Islet precursor cell (in vitro differentiated cells): ENCODE measurements around the gene GSDME.
"Not testable (repeated sequence)": the region's sequence is repeated elsewhere in the genome, so short reads cannot be mapped to it uniquely, and the experiment has no call there.

Experiments used
- DNase-seq: peaks from one replicate; pipeline ENCODE4 v3.0.0-alpha.2; 2018

Gene GSDME

DNA sequence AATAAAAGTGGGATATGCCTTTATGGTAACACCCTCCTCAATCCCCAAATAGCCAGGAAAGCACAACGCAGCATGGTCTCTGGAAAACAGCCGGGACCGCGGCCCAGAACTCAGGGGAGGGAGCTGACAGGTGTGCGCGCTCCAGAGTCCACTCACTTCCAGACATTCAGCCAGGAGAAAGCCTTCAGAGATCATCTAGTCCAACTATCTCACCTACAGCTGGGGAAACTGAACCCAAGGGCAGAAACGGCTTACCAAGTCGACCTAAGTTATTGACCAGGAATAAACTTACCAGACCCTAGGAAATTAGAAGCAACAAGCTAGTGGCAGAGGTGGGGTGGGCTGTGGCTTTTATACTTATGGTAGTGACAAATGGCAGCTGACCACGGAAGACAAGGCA is 16.4 kb downstream of the GSDME start:
- no peak for DNase-seq

- DNase-seq = no peak
Measured at GRCh38 chr7:24739306-24739705, 18.0 kb downstream of the GSDME start.

DNA sequence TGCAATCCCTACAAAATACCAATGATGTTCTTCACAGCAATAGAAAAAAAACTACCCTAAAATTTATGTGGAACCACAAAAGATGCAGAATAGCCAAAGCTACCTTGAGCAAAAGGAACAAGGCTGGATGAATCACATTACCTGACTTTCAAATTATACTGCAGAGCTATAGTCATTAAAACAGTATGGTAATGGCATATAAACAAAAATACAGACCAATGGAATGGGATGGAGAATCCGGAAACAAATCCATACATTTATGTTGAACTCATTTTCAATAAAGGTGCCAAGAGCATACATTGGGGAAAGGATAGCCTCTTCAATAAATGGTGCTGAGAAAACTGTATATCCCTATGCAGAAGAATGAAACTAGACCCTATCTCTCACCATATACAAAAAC is 18.7 kb downstream of the GSDME start:
- no peak for DNase-seq

DNA sequence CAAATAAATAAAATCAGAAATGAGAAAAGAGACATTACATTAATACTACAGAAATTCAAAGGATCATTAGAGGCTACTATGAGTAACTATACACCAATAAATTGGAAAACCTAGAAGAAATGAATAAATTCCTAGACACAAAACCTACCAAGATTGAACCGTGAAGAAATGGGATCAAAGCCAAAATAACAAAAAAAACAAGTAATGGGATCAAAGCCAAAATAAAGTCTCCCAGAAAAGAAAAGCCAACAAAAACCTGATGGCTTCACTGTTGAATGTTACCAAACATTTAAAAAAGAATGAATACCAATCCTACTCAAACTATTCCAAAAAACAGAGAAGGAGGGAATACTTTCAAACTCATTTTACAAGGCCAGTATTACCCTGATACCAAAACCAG is 20.0 kb downstream of the GSDME start:
- DNase-seq = no peak

DNA sequence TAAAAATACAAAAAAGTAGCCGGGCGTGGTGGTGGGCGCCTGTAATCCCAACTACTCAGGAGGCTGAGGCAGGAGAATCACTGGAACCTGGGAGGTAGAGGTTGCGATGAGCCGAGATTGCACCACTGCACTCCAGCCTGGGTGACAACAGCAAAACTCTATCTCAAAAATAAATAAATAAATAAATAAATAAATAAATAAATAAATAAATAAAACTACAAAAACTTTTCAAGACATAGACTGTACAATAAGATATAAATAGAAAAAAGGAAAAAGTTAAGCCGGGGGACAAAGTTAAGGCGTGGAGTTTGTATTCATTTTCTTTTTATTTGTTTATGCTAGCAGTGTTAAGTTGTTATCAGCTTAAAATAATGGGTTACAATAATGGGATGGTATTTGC is 21.7 kb downstream of the GSDME start:
- DNase-seq = not testable (repeated sequence)

DNA sequence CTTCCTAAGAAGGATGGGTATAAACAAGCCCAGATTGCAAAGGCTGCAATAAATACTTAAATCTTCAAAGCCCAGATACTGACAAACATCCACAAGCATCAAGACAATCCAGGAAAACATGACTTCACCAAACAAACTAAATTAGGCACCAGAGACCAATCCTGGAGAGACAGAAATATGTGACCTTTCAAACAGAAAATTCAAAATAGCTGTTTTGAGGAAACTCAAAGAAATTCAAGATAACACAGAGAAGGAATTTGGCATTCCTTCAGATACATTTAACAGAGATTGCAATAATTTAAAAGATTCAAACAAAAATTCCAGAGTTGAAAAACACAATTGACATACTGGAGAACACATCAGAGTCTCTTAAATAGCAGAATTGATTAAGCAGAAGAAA is 23.0 kb downstream of the GSDME start:
- no peak for DNase-seq

- no peak for DNase-seq
Measured at GRCh38 chr7:24733414-24734060, 23.7 kb downstream of the GSDME start.

DNA sequence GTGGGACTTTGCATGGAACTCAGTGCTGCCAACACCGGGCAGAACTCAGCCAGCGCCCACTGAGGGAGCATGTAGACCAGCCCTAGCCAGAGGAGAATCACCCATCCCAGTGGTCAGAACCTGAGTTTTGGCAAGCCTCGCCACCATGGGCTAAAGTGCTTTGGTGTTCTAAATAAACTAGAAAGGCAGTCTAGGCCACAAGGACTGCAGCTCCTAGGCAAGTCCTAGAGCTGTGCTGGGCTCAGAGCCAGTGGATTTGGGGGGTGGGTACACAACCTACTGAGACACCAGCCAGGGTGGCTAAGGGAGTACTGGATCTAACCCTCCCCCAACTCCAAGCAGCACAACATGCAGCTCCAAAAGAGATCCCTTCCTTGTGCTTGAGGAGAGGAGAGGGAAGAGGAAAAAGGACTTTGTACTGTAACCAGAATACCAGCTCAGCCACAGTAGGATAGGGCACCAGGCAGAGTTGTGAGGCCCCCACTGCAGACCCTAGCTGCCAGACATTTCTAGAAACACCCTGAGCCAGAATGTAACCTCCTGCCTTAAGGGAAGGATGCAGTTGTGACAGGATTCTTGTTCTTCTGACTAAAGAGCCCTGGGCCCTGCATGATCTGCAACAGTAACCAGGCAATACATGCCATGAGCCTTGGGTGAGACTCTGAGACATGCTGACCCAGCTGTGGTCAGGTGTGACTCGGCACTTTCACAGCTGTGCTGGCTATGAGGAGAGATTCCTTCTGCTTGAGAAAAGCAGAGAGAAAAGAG is 24.4 kb downstream of the GSDME start:
- DNase-seq = peak; percentile 82

DNA sequence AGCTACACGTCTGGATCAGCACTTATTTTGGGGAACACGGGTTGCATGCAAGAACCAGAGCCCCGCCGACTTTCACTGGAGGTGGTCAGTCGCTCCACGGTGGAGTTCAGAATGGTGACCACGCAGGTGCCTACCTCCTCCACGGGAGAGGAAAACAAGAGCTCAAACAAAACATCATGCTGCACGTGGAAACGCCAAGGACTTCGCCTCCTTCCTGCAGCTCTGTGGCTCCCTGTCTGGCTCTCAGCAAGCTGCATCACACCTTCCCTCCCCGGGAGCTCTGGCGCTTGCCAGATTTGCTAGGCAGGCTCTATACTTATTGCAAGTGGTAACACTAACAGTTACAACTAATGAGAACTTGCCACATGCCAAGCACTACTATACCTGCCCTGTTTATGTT is 26.0 kb downstream of the GSDME start:
- DNase-seq = no peak

- DNase-seq = no peak
Measured at GRCh38 chr7:24730018-24730369, 27.3 kb downstream of the GSDME start.

DNA sequence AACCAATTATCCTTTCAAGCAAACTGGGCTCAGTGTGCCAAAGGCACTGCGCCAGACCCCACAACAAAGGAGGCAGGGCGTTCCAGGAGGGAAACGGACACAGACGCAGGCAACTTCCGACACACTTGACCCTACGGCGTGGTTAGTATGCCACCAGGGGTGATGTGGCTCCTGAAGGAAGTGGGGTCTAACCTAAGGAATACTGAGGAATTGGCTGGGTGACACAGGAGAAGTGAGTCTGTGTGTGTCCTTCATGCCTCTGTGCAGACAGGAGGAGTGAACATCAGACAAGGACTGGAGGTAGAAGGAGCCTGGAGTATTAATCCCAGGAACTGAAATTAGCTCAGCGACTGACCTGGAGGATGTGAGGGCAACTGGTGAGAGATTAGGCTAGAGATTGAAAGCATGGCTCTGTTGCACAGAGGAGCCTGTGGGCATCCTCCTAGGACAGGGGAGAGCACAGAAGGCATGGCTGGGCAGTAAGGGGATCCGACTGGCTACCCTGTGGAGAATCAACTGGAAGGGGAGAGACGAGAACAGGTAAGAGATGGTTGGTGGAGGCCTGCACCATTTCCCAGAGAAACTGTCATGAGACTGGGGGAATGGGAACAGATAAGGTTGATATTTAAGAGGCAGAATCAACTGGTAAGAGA is 27.8 kb downstream of the GSDME start:
- DNase-seq = peak; percentile 38

- peak; percentile 22 for DNase-seq
Measured at GRCh38 chr7:24728503-24729364, 28.5 kb downstream of the GSDME start.

DNA sequence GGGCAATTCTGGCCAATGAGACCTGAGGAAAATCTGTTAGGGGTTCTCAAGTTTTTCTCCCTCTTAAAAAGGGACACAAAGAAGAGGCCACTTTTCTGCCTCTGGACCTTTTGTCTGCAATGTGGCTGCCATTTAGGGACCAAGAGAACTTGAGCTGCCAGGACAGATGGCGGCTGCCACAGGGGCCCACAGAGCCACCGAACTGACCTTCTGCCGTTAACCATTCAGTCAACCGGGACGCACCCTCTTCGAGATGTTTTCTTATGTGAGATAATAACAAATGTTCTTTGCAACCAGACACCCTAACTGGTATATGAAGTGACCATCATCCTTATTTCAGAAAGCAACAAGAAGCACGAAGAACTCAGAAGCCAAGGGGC is 29.2 kb downstream of the GSDME start:
- no peak for DNase-seq

GRCh38 chr7:24727154-24728120 is 29.8 kb downstream of the GSDME start:
- peak; percentile 26 for DNase-seq

- DNase-seq = peak; percentile 41
Measured at GRCh38 chr7:24725554-24726241, 31.6 kb downstream of the GSDME start.

GRCh38 chr7:24724451-24725190 is 32.6 kb downstream of the GSDME start:
- DNase-seq = peak; percentile 36

- DNase-seq = no peak
Measured at GRCh38 chr7:24723178-24723530, 34.1 kb downstream of the GSDME start.

GRCh38 chr7:24722386-24723177 is 34.7 kb downstream of the GSDME start:
- DNase-seq = peak; percentile 64

DNA sequence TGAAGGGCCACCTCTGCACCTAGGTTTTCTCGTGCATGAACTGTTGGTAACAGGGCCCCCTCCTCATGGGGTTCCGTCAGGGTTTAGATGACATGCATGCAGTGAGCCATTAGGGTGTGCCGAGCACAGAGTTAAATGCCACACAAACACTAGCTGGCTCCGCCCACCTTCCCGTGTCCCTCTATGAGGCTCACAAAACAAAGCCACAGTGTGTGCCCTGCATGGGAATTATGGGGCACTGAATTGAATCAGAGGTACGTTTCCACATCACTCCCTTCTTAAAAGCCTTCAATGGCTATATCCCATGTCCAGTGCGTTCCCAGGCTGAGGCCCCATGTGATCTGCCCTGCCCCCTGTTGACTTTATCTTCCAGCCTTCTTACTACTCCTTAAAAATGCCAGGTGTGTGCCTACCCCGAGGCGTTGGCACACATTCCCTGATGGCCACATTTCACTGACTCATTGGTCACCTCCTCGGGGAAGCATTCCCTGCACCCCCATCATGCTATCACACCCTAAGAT is 35.7 kb downstream of the GSDME start:
- peak; percentile 45 for DNase-seq

DNA sequence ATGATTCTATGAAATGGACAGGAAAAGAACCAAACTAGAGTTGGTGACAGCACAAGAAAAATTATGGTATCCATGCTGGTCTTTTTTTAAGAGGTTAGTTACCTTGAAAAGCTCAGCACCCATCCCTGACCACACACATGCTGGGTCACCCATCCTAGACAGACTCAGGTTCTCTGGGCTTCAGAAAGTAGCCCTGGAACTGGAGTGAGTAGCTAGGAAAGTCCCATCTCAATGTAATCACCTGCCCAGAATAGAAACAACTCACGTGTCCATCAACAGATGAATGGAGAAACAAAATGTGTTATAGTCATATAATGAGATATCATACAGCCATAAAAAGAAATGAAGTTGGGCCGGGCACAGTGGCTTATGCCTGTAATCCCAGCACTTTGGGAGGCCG is 37.0 kb downstream of the GSDME start:
- no peak for DNase-seq
